Measurements from ENCODE around the gene SLX4.

The SLX4 gene

DNA sequence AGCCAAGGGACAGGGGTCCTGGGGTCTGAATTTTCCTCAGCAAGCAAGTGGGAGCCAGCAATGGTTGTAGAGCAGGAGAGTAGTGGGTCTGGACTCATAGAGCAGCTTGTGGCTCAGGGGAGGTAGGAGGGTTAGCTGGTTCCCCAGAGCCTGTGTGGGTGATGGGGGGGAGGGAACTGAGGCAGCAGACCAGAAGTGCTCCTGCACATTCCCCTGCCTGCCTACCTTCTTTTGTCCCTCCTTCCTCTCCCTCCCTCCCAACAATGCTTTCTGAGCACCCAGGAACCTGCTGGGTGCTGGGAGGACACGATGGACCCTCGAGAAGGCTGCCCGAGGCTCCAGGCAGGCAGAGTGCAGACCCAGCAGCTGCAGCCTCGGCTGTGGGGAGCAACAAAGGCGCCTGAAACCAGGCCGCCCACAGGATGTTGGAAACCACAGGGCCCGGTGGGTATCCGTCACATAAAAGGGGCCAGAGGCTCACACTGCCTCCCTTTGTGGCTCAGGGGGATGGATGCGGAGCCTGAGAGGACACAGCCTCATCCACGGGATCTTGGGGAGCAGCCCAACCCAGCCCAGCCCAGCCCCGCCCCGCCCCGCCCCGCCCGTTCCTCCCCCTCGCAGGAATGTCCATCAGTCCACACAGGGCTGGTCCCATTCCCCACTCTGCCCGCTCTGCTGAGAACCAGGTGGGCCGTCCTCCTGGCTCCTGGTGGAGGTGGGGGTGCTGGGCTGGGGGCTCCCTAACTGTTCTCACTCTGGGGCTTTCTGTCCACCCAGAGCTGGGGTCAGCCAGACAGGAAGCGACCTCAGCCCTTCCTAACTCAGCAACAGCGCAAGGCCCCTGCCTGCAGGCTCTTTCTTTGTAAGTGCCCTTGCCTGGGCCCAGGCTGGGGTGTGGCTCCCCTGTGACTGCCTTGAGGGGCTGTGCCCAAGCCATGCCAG, 32.5 kb downstream of the SLX4 start:
- DNase-seq: no peak

DNA sequence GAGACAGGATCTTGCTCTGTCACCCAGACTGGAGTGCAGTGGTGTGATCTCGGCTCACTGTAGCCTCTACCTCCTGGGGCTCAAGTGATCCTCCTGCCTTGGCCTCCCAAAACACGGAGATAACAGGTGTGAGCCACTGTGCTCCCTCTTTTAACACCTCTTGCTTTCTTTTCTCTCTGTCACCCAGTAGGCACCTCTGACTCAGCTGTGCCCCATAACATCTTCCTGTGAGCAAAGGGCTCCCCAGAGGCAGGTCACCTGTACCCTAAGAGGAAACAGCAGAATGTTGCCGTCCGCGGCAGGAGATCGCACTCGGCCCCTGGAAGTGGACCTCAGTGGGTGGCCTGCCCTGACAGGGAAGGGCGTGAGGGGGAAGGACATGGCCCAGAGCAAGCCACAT, 33.3 kb downstream of the SLX4 start:
- DNase-seq: no peak

DNA sequence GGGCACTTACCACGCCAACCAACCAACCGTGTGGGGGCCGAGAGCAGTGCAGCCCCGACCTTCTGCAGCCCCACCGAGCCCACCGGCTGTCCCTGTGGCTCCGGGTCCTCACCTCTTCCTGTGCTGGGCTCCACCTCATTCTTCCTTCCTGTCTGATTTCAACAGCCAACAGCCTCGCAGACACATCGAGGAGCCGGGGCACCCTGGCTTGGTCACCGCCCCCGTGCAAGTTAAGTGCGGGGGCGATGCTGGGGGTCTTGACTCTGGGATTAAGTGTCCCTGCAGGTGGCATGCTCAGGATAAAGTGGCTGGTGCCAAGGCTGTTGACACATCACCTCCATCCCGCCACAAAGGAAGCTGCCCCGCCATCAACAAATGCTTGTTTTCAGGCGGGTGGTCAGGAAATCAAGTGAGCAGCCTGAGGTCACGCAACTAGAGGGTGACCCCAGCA, 34.1 kb downstream of the SLX4 start, which contains the start of gene NLRC3:
TSS of gene NLRC3 (minus strand) at position 102 of the 451 bp plus-strand sequence. CDS start 12,367 bp downstream, outside the sequence.
- no peak for DNase-seq

DNA sequence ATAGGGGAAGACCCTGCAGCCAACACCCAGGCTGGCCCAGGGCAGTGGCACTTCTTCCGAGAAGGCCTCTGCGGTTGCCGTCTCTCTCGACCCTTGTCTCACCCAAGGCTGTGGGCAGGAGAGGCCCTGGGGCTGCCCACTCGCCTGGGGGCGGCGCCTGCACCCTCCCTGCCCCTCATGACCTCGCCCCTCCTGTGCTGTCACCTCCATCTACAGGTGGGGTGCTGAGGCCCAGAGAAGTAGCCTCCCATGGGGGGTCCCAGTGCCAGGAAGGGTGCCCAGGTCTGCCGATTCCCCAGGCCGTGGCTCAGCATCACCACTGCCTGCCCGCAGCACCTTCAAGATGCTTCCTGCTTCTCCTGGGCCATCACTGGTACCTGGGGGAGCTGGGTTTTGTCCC, 35.2 kb downstream of the SLX4 start:
- no peak for DNase-seq

DNA sequence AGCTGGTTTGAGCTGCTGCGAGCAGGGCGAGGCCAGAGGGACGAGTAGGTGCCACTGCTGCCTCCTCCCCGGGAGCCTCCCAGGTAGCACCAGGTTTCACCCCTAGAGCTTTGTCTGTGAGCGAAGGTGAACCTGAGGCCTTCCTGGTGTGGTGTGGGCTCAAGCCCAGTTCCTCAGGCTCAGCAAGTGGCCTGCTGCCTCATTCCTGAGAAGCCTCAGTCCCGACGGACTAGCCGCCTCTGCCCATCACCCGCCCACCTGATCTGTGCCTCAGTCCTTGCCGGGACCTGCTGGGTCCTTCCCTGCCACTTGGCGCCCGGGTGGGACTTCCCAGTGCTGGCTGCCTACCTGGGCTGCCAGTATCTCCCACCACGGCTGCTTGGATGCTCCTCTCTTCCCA, 35.9 kb downstream of the SLX4 start:
- no peak for DNase-seq

DNA sequence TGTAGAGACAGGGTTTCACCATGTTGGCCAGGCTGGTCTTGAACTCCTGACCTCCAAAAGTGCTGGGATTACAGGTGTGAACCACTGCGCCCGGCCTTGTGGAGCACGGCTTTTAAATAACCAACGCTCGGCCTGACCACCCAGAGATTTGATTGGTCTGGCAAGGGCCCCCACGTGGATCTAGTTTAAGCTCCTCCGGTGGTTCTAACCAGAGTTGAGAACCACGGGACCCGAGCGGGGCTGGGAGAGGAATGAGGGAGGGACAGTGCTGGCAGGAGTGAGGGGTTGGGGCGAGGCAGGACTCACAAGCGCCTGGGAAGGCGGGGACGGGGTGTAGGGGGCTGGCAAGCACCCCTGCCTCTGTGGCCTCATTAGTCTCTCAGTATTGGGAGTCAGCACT, 37.2 kb downstream of the SLX4 start:
- DNase-seq: no peak

DNA sequence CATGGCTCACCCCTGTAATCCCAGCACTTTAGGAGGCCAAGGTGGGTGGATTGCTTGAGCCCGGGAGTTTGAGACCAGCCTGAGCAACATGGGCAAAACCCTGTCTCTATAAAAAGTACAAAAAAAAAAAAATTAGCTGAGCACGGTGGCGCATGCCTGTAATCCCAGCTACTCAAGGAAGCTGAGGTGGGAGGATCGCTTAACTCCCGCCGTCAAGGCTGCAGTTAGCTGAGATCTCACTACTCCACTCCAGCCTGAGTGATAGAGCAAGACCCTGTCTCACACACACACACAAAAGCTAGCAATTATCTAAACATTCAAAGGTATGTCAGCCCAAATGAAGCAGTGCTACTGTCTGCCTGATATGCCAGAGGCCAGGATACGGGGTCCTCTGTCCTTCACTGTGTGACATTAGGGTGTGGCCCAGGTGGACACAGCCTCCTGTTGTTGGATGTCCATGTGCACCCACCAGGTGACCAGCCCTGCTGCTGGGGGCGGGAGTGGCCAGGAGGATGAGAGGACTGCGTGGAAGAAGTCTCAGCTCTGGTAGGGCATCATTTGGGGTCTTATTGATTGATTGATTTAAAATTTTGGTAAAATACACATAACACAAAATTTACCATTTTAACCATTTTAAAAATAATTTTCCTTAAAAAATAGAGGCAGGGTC, 38.1 kb downstream of the SLX4 start:
- DNase-seq: no peak

DNA sequence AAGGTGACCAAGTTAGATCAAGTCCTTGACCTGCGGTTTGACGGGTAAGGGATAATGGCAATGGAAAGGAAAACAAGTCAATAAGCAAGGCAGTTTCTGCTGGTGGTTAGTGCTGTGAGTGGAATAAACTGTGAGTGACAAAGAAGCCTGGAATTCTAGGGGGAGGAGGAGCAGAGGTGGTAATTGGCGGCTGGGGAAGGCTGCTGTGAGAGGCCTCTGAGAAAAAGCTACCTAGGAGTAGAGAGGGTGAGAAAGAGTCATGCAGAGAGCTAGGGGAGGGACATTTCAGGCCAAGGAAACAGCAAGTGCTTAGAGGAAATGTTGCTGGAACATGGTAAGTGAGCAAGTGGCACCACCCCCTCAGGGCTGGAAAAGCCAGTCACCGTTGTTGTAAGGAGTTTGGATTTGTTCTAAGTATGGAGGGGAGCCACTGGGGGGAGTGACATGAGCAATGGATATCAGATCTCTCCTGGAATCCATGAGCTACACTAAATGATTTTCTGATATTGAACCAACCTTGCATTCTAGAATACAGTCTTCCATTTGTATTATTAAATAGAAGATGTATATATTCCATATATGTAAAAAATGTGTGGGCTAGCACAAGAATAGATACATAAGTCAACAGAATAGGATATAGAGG, 40.9 kb downstream of the SLX4 start:
- DNase-seq: no peak

DNA sequence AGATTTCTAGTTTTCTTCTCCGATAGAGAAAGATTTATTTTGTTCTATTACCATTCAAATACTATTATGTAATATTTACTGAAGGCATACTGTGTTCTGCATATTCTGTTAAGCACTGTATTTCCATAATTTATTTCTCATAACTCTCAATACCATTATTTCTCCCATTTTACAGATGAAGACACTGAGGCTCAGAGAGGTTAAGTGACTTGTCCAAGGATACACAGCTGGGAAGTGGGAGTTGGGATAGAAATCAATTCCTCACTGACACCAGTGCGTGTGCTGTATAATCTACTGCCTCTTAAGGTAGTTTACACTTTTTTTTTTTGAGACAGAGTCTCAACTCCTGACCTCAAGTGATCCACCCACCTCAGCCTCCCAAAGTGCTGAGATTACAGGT, 41.6 kb downstream of the SLX4 start:
- no peak for DNase-seq

DNA sequence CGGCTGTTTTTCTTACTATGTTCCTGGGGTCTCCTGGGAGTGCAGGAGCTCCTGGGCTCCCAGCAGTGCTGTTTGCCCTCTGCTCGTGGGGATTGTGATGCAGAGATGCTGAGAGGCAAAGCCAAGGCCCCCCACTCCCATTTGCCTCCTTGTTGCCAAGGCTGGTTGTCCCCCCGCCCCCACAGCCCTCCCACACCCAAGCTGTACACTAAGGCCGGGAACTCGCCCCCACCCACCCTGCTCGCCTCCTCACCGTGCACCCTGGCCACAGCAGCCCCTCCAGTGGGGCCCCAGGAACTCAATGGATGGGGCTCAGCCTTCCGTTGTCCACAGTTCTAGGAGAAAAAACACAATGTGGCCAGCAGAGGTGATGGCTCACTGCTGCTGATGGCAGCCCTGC, 44.4 kb downstream of the SLX4 start:
- no peak for DNase-seq

DNA sequence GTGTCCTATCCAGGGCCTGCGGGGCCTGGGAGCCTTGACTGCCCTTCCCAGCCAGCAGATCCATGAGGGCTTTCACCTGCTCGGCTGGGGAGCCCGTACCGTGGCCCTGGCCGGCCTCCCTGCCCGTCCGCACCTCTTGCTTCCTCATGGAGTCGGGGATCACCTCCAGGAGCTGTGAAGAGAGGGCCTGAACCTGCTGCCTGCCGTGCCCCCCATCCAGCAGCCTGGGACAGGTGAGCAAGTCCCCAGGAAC, 46.6 kb downstream of the SLX4 start:
- DNase-seq: no peak

DNA sequence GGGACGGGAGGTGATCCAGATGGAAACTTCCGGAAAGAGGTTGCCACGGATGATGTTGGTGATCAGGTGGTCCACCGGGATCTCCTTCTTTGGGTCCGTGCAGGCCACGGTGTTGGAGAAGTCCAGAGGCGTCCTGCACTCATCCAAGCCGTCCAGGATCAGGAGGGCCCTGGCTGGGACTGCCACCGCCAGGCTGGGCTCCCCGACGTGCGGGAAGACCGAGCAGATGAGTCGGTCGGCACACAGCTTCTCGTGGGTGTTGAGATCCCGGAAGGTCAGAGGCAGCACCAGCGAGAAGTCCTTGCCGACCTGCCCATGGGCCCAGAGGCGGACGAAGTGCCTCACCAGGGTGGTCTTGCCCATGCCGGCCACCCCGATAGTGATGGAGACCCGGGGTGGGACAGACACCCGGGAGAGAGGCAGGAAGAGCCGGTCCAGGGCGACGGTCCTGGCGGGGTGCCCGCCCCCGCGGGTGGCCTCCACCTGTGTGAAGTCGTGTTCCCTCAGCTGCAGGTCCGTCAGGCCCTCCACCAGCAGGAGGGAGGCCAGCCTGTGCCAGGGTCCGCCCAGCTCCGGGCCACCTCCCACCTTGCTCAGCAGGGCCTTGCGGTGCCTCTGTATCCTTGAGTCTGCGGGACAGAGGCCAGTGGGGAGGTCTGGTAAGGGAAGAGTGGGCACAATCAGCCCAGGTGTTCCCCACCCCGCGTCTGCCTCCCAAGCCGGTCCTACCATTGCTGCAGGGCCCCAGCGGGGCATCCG, 47.1 kb downstream of the SLX4 start:
- DNase-seq: no peak

DNA sequence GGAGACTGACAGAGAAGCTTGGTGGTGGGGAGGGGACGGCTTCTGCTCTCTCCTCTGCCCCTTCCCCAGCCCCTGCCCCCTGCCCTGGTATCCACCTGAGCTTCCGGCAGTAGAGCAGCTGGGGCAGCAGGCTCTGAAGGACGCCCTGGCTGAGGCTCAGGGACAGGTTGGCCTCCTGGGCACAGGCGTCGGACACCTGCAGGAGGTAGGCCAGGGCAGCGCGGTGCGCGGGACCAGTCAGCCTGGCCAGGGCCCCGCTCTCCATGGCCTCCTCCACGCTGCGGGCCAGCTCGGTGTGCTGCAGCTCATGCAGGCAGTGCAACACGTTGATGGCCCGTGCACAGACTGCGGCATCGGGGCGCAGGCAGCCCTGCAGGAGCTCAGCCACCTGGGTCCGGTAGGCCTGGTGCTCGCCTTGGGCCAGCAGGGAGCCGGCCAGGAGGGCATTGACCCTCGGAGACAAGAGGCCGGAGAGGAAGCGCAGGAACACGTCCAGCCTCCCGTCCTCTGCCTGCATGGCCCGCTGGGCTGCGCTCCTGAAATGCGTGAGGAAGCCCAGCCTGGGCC, 48.4 kb downstream of the SLX4 start:
- no peak for DNase-seq

DNA sequence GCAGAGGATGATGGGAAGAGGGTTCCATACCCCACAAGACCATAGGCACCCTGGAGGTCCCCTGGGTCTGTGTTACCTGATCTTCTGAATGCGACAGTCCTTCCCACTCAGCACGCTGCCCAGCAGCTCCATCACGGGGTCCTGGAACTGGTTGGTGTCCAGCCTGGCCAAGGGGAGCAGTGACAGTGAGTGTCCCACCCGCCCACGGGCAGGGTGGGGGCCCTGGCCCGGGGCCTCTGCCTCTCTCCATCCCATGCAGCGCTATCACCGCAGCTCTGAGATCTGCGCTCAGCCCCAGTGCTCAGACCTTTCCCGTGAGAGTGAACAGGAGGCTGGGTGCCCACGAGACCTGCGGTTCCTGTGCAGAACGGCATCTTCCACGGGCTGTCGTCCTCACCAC, 49.8 kb downstream of the SLX4 start:
- DNase-seq: no peak

DNA sequence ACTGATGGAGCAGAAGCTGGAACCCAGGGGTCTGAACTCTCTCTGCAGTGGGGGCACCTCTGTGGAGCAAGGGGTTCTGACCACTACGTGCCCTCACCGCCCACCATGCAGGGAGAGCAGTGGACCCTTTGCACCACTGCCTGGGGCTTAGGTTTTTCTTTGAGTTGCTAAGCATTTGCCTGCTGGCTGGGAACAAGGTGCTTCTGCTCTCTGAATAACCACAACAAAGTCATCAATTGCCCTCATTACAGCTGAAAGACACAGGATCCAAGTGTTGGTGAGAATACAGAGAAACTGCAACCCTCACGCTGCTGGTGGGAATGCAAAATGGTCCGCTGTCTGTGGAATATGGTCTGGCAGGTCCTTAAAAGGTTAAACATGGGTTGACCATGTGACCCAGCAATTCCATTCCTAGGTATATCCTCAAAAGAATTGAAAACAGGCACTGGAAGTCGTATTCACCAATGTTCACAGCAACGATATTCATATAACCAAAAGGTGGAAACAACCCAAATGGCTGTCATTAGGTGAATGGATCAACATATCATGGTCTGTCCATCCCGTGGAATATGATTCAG, 57.0 kb downstream of the SLX4 start:
- DNase-seq: no peak

DNA sequence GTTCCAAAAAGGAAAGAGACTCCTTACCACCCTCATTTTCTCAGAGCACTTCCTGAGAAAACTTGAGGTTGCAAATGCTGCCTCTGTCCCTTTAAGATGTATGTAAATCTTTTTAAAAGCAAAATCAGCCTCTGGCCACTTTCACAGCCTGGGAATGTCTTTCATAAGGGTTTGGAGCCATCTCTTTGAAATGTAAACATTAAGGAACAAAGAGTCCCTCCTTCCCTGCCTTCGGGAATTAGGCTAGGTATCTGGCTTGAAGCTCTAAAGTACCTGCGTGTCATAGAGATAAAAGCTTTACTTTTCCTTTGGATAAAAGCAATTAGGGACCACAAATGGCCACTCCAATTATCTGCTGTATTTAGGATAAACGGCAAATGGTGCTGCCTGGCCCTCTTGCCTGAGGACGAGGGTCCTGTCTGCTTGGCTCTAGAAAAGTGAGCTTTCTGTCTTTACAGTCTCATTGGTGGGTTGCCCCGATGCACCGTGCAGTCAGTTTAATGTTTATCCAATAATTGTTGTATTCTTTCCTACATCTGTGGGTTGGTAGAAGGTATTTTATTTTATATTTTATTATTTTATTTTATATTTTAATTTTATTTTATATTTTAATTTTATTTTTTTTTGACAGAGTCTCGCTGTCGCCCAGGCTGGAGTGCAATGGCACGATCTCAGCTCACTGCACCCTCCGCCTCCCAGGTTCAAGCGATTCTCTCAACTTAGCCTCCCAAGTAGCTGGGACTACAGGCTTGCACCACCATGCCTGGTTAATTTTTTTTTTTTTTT, 58.1 kb downstream of the SLX4 start:
- DNase-seq: no peak

DNA sequence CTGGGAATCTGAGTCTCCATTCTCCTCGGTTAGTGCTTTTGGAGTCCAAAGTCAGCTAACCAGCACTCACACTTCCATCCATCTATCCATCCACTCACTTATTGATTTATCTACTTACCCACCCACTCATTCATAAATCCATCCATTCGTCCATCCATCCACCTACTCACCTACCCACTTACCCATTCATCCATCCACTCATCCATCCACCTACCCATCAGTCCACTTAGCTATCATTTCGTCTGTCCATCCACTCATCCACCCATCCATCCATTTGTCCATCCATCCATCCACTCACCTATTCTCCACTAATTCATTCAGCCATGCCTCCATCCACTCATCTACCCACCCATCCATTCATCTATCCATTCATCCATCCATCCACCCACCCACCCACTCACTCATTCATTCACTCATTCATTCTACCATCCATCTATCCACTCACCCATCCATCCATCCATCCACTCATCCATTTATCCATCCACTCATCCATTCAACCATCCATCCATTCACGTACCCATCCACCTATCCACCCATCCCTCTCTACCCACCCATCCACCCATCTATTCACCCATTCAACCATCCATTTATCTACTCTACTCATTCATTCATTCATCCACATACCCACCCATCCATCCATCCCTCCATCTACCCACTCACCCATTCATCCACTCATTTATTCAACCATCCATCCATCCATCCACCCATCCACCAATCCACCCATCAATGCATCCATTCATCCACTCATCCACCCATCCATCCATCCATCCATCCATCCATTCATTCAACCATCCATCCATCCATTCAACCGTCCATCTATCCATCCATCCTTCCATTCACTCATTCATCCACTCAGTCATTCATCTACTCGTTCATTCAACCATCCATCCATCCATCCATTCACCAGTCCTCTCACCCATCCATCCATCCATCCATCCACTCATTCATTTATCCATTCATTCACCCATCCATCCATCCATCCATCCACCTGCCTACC, 60.3 kb downstream of the SLX4 start:
- no peak for DNase-seq

DNA sequence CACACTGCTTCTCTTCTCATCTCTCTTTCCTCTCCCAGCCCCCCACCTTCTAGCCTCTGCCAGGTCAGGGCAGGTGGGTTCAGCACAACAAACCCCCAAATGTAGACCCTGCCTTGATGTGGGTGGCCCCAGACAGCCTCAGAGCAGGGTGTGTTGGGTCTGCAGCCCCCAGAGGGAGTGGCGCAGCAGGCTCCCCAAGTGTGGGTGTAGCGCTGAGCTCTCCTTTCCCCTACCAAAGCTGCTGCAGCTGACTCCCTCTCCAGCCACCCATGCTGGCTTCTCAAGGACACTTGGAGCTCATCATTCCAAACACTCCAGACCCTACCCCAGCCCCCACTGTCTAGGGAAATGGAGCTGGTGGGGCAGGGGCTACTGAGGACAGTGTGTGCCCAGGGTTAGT, 61.5 kb downstream of the SLX4 start:
- no peak for DNase-seq

DNA sequence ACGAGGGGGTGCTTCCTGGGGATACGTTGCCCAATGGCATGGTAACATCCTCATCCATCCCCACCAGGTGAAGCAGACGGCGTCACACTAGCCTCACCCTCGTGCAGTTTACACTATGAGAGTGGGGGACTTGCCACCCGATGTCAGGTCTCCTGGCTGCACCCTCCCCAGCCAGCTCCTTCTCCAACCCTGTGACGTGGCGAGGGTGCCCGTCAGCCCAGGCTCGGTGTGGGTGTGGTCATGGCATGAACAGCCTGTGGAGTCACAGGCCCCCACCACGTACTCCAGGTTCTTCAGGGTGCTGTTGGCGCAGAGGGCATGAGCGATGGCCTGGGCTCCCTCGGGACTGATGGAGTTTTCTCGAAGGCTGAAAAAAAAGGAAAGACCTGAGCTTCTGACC, 62.5 kb downstream of the SLX4 start:
- DNase-seq: no peak

DNA sequence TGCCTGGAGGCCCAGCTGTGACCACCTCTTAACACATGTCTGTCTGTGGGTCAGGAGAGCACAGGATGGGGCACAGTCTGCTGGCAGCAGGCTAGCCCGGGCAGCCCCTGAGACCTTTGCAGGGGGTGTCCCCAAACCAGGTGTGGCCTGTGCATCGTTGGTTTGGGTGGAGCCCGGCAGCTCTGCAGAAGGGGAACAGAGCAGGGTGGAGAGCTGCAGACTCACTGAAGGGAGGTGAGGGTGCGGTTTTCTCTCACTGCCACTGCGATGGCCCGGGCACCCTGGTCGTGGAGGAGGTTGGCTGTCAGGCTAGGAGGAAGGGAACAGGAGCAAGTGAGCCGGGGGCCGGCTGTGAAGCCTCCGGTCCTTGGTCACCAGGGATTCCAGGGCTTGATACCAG, 63.0 kb downstream of the SLX4 start:
- DNase-seq: no peak

Data from SIG-M5 (cell line).